ENCODE measurements around the gene LTBP3. TPM values are rescaled to one million over a fixed set of nuclear protein-coding genes. Genes with fewer than 3 reads are reported as not detected.
A peak's percentile ranks its signal among the peaks of the same experiment; 100 is the strongest.

The LTBP3 gene
- total RNA-seq, 1 donor from 2014 or later: 80.3 TPM

GRCh38 chr11:65501472-65502273, 56.5 kb downstream of the LTBP3 start:
- intact Hi-C loops (cut with micrococcal nuclease): loop anchor here (5.0 kb wide), 1 partner anchor 79 kb away; the partner anchor contains the start of gene NEAT1
- peak overlapping the region; percentile 89 for H3K4me3 ChIP-seq
- peak overlapping the region; percentile 99 for H3K27ac ChIP-seq (replicated peaks)
- no peak for TF ChIP-seq CTCF (IDR thresholded peaks at IDR 0.05; ENCODE audit: borderline replicate concordance)
- peaks cover 71% of the 10 kb centered on the region for H3K4me1 ChIP-seq
- H3K9me3 ChIP-seq (replicated peaks): no peaks in the 10 kb centered on the region
- no peaks in the 10 kb centered on the region for H3K27me3 ChIP-seq (ENCODE audit: low read depth)
- peaks cover 64% of the 10 kb centered on the region for H3K36me3 ChIP-seq
- DNase-seq: no peak

GRCh38 chr11:65501186-65501471, 57.0 kb downstream of the LTBP3 start:
- no peaks in the 10 kb centered on the region for H3K27me3 ChIP-seq (ENCODE audit: low read depth)
- H3K27ac ChIP-seq (replicated peaks): peak overlapping the region; percentile 99
- no peak for DNase-seq
- no peak for TF ChIP-seq CTCF (IDR thresholded peaks at IDR 0.05; ENCODE audit: borderline replicate concordance)
- H3K36me3 ChIP-seq: peaks cover 59% of the 10 kb centered on the region
- H3K4me1 ChIP-seq: peaks cover 71% of the 10 kb centered on the region
- H3K4me3 ChIP-seq: peak overlapping the region; percentile 89
- H3K9me3 ChIP-seq (replicated peaks): no peaks in the 10 kb centered on the region
- intact Hi-C loops (cut with micrococcal nuclease): loop anchor here (5.0 kb wide), 1 partner anchor 79 kb away; the partner anchor contains the start of gene NEAT1

- Histone ChIP-seq H3K36me3 (peaks cover 53% of the 10 kb centered on the region), H3K9me3 (replicated peaks) (no peaks in the 10 kb centered on the region), H3K4me1 (peaks cover 71% of the 10 kb centered on the region), H3K27ac (replicated peaks) (peak overlapping the region; percentile 99), H3K4me3 (peak overlapping the region; percentile 89), H3K27me3 (ENCODE audit: low read depth) (no peaks in the 10 kb centered on the region)
- no peak for DNase-seq
- no peak for TF ChIP-seq CTCF (IDR thresholded peaks at IDR 0.05; ENCODE audit: borderline replicate concordance)
- intact Hi-C loops (cut with micrococcal nuclease): loop anchor here (5.0 kb wide), 1 partner anchor 78 kb away; the partner anchor contains the start of gene NEAT1
These were observed 57.6 kb downstream of the LTBP3 start for GRCh38 chr11:65500387-65501185.

- intact Hi-C loops (cut with micrococcal nuclease): loop anchor here (5.0 kb wide), 1 partner anchor 78 kb away; the partner anchor contains the start of gene NEAT1
- DNase-seq: no peak
- peak overlapping the region; percentile 89 for H3K4me3 ChIP-seq
- peaks cover 46% of the 10 kb centered on the region for H3K36me3 ChIP-seq
- peaks cover 71% of the 10 kb centered on the region for H3K4me1 ChIP-seq
- no peaks in the 10 kb centered on the region for H3K27me3 ChIP-seq (ENCODE audit: low read depth)
- no peaks in the 10 kb centered on the region for H3K9me3 ChIP-seq (replicated peaks)
- TF ChIP-seq CTCF (IDR thresholded peaks at IDR 0.05; ENCODE audit: borderline replicate concordance): no peak
- H3K27ac ChIP-seq (replicated peaks): peak overlapping the region; percentile 99
These were observed 58.3 kb downstream of the LTBP3 start for GRCh38 chr11:65499713-65500386.
